ENCODE measurements around the gene GRM4. TPM values are rescaled to one million over a fixed set of nuclear protein-coding genes. Genes with fewer than 3 reads are reported as not detected.

Gene GRM4
- total and polyA plus RNA-seq, 9 of the 15 experiments (the other 6 are each of a cell fraction or from before 2014, with no cell fraction given): 0.18 TPM; not detected in 8

DNA sequence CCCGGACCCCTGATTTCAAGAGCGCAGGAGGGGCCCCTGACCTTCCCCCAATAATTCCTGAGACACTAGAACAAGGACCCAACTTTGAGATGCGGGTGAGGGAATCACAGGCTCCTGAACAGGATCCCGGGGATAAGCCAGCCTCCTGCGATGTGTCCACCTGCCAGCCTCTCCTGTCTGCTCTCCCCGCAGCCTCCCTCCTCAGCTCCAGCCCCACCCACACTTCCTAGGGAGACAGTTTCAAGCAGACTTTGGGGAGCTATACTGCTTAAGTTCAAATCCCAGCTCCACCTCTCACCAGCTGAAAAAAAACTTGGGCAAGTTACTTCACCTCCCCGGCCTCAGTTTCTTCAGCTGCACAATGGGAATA, 50.8 kb downstream of the GRM4 start:
- FAIRE-seq (no peak), DNase-seq (ENCODE audit: extremely low read depth in 1 of 4, low spot score in 3 of 4) (no peak), ATAC-seq (no peak)
- no peaks in the 10 kb centered on the region for H3K9me3 ChIP-seq (replicated peaks; ENCODE audit: control insufficient read depth, insufficient read depth, low read depth, low read length)
- peaks cover 17 to 88% of the 10 kb centered on the region in 2 experiments; a peak in 4 of 5 replicates for H3K27me3 ChIP-seq (ENCODE audit: control insufficient read depth in 2 of 2, insufficient read depth in 2 of 2, low read length in 2 of 2)
- no peak overlapping the region for H2AFZ ChIP-seq (ENCODE audit: low read depth, low read length)
- CTCF ChIA-PET (ENCODE audit: low intra/inter-chr PET ratio): no interaction called here
- WGBS (ENCODE audit: insufficient coverage, low coverage, missing lambda C conversion rate): 2% methylated on average over 7 of the region's 7 CpGs
- POLR2A ChIA-PET: interaction anchor here (0.6 to 1.6 kb wide), 2 partner anchors 47 to 58 kb away, joined by 3 to 4 read pairs; no protein-coding TSS in a partner anchor
- no TSS peak for BruUV-seq (replicated peaks)
- no peak overlapping the region for H3K9ac ChIP-seq (ENCODE audit: insufficient read depth in 1 of 2, low read depth in 2 of 2, low read length in 2 of 2)
- H3K4me1 ChIP-seq (replicated peaks in 1 of 2; ENCODE audit: control insufficient read depth in 2 of 2, insufficient read depth in 2 of 2, low read length in 2 of 2): peaks cover 0 to 15% of the 10 kb centered on the region in 2 experiments; a peak in 1 of 5 replicates
- peaks cover 19% of the 10 kb centered on the region for H4K20me1 ChIP-seq (replicated peaks; ENCODE audit: control insufficient read depth, insufficient read depth, low read length)
- no peak overlapping the region for H3K4me3 ChIP-seq
- in situ Hi-C loops (cut with MboI): no loop called here
- H3K79me2 ChIP-seq (ENCODE audit: control insufficient read depth, insufficient read depth, low read length): no peaks in the 10 kb centered on the region
- peak; percentile 45 for TF ChIP-seq RBM25 (IDR thresholded peaks at IDR 0.05; ENCODE audit: low read depth, low read length, severe bottlenecking)
- TF ChIP-seq ZNF175 (CRISPR knock-in tag; IDR thresholded peaks at IDR 0.05; ENCODE audit: low read depth): no peak
- intact Hi-C loops (cut with micrococcal nuclease): no loop called here
- H3K27ac ChIP-seq (ENCODE audit: extremely low read depth, low read depth, low read length): no peak overlapping the region
- H3K9me1 ChIP-seq (ENCODE audit: control insufficient read depth, insufficient read depth, low read length): no peaks in the 10 kb centered on the region
- no peaks in the 10 kb centered on the region for H3K36me3 ChIP-seq (ENCODE audit: control insufficient read depth, insufficient read depth, low read length)
- H3K4me2 ChIP-seq (ENCODE audit: insufficient read depth, low read length): no peak overlapping the region

DNA sequence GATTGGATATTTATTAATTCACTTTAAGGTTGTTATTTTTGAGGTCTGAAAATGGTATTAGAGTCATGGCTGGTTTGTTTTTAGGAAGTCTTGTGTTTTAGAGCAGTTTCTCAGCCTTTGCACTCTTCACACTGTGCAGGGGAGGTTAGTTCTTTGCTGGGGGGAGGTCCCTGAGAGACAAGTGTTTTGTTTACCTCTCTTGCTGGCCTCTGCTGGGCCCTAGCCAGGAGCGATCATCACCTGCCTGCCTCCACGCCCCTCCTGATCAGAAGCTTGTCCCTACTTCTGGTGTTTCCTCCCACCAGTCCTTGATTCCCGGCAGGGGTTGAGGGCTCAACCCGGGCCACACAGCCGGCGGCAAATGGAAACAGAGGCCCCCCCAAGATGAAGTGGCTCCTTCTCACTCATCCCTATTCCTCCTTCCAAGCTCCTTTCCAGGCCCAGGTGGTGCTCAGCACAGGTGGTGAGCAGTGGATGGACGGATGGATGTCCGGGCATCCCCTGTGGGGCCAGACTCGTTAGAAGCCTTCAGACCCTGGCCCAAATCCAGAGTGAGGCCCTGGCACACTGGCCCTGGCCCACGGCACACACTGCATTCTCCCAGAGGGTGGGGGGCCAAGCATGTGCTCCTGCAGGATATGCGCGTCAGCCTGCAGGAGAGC, 51.3 kb downstream of the GRM4 start:
- Histone ChIP-seq H3K79me2 (ENCODE audit: control insufficient read depth, insufficient read depth, low read length) (no peaks in the 10 kb centered on the region), H3K4me3 (no peak overlapping the region), H3K9me1 (ENCODE audit: control insufficient read depth, insufficient read depth, low read length) (no peaks in the 10 kb centered on the region), H2AFZ (ENCODE audit: low read depth, low read length) (no peak overlapping the region), H3K4me2 (ENCODE audit: insufficient read depth, low read length) (no peak overlapping the region), H4K20me1 (replicated peaks; ENCODE audit: control insufficient read depth, insufficient read depth, low read length) (peaks cover 21% of the 10 kb centered on the region), H3K36me3 (ENCODE audit: control insufficient read depth, insufficient read depth, low read length) (no peaks in the 10 kb centered on the region), H3K9me3 (replicated peaks; ENCODE audit: control insufficient read depth, insufficient read depth, low read depth, low read length) (no peaks in the 10 kb centered on the region), H3K9ac (ENCODE audit: insufficient read depth in 1 of 2, low read depth in 2 of 2, low read length in 2 of 2) (no peak overlapping the region), H3K27me3 (ENCODE audit: control insufficient read depth in 2 of 2, insufficient read depth in 2 of 2, low read length in 2 of 2) (peaks cover 17 to 88% of the 10 kb centered on the region in 2 experiments; a peak in 4 of 5 replicates), H3K4me1 (replicated peaks in 1 of 2; ENCODE audit: control insufficient read depth in 2 of 2, insufficient read depth in 2 of 2, low read length in 2 of 2) (peaks cover 0 to 15% of the 10 kb centered on the region in 2 experiments; a peak in 1 of 5 replicates), H3K27ac (ENCODE audit: extremely low read depth, low read depth, low read length) (no peak overlapping the region)
- no peak for DNase-seq (ENCODE audit: extremely low read depth in 1 of 4, low spot score in 3 of 4)
- no TSS peak for BruUV-seq (replicated peaks)
- intact Hi-C loops (cut with micrococcal nuclease) (no loop called here), in situ Hi-C loops (cut with MboI) (no loop called here)
- FAIRE-seq: no peak
- ChIA-PET POLR2A (interaction anchor here (0.6 to 1.6 kb wide), 2 partner anchors 48 to 512 kb away, joined by 3 read pairs; no protein-coding TSS in a partner anchor), CTCF (ENCODE audit: low intra/inter-chr PET ratio) (no interaction called here)
- 1% methylated on average over 12 of the region's 12 CpGs for WGBS (ENCODE audit: insufficient coverage, low coverage, missing lambda C conversion rate)
- ATAC-seq: no peak
- TF ChIP-seq KLF6 (CRISPR knock-in tag; IDR thresholded peaks at IDR 0.05; ENCODE audit: borderline replicate concordance): no peak
- TF ChIP-seq CTBP1 (IDR thresholded peaks at IDR 0.05; ENCODE audit: borderline replicate concordance): no peak
- TF ChIP-seq XRCC4 (IDR thresholded peaks at IDR 0.05; ENCODE audit: extremely low read depth, insufficient read depth, insufficient read length): no peak
- TF ChIP-seq CREM (IDR thresholded peaks at IDR 0.05; ENCODE audit: low read depth): no peak
- TF ChIP-seq ZFPM2 (CRISPR knock-in tag; IDR thresholded peaks at IDR 0.05): no peak
- TF ChIP-seq, protein P1, sequence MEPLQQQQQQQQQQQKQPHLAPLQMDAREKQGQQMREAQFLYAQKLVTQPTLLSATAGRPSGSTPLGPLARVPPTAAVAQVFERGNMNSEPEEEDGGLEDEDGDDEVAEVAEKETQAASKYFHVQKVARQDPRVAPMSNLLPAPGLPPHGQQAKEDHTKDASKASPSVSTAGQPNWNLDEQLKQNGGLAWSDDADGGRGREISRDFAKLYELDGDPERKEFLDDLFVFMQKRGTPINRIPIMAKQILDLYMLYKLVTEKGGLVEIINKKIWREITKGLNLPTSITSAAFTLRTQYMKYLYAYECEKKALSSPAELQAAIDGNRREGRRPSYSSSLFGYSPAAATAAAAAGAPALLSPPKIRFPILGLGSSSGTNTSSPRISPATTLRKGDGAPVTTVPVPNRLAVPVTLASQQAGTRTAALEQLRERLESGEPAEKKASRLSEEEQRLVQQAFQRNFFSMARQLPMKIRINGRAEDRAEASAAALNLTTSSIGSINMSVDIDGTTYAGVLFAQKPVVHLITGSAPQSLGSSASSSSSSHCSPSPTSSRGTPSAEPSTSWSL (CRISPR knock-in tag; IDR thresholded peaks at IDR 0.05; ENCODE audit: borderline replicate concordance): no peak
- TF ChIP-seq, protein P2, sequence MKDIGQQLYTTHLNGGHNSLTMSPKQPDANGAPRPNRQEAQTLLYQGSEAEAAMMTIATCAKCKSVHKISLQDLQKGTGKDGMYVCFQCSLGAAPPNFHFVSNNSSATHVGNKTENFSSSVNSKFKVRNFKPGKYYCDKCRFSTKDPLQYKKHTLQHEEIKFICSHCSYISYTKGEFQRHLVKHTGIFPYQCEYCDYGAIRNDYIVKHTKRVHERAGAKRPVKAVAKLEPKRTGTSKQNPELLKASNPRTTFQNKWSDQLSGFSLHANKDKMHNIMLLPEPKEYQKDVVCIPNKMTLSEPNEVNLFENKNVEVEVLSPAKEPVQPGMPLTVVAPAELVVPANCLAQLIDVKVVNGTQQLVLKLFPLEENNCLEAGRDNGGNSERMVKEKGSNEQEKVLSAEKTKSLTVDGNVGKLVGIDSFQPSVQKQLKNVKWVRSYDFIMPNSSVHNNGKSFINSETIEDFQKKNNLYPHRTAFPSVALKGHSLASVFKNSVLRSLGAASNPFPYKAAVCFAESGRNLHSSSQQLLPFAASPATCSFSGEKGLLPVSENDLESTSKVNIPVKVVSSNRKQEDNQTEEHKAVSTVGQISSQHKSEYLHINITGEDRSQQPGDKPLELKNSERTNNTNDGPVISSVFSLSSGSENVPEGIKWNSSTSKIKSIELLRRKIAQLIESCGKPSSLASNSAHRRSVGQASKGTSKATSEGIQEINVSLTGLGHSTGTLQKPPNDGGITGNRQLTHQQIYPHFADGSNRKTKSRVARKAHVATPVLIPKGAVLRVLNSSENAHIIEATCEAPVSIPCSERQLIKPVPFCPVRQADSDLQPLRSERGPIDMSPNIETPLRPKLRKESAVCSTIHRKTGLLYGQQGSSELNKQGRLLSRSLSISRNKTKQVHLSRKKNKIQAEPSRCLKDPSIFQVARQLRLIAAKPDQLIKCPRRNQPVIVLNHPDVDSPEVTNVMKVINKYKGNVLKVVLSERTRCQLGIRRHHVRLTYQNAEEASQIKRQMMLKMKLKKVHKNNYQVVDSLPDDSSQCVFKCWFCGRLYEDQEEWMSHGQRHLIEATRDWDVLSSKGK (CRISPR knock-in tag; IDR thresholded peaks at IDR 0.05): no peak
